ENCODE measurements around the gene TBC1D2.

The TBC1D2 gene

GRCh38 chr9:98159790-98160189 is 95.7 kb downstream of the TBC1D2 start:
- DNase-seq, result no peak

DNA sequence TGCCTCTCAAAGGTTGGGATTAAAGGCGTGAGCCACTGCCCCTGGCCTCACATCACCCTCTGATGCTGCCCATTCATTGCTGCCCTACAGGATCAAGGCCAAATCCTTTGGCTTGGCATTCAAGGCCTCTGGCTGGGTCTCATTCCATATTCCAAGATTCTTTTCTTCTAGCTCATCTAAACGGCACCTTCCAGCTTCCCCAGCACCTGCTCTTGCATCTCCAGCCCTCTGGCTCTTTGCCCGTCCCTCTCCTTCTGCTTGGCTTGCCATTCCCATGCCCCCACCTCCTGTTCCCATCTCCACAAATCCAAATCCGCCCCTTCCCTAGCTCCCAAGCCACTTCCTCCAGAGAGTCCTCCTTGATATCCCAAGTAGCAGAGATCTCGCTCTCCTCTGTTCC is 96.1 kb downstream of the TBC1D2 start:
- no peak for DNase-seq

DNA sequence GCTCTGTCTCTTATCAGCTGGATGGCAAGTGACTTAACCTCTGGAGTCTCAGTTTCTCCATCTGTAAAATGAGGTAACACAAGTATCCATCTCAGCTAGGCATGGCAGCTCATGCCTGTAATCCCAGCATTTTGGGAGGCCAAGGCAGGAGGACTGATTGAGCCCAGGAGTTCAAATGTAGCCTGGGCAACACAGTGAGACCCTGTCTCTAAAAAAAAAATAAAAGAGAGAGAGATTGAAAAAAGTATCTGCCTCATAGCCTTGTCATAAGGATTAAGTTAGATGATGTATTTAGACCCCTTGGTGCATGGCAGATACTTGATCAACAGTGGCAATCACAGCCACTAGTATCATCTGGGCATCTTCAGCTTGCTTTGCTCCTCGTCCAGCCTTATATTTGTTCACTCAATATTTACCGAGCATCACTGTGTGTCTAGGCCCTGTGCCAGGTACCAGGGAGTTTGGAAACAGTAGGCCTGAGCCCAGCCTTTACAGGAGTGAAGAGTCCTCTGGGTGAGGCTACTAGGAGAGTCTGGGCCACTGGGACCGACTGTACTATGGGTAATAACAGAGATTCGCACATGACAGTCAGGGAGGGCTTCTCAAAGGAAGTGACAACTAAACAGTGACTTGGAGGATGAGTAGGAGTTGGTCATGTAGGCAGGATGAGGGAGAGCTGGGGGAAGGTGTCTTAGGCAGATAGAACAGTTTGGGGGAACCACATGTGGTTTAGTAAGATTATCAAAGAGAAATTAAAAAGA is 97.2 kb downstream of the TBC1D2 start:
- DNase-seq, result peak in 1 of 3 experiments; percentile 30

GRCh38 chr9:98157372-98157771 is 98.1 kb downstream of the TBC1D2 start:
- DNase-seq, result no peak

GRCh38 chr9:98154678-98155077 is 100.8 kb downstream of the TBC1D2 start:
- DNase-seq, result no peak

DNA sequence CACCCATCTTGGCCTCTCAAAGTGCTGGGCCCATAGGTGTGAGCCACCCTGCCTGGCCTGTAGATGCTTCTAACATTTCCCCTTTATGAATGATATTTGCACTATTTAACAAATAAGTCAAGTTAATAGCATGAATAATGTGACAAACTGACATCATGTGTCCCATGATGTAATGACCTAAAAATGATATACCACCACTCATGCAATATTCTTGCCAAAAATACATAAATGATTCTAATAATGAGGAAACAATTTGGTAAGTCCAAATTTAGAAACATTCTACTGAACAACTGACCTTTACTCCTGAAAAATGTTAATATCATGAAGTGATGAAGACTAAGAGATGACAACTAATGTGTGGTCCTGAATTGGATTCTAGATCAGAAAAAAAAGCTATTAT is 102.9 kb downstream of the TBC1D2 start:
- no peak for DNase-seq

DNA sequence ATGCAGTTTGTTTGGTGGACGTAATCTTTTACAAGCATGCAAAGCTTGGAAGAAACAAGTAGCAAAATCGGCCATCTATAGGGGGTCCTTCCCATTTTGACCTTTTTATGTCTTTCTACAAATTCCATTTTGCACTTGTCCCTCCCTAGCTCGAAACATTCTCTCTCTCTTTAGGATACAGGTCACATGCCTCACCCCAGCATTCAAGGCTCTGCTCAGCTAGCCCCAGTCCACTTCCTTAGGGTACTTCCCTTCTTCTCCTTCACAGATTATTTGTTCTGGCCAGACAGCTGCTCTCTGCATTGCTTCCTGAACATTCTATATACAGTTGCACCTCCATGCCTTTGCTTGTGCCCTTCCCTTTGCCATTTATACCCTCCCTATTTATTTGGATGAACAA is 104.7 kb downstream of the TBC1D2 start:
- DNase-seq, result no peak

DNA sequence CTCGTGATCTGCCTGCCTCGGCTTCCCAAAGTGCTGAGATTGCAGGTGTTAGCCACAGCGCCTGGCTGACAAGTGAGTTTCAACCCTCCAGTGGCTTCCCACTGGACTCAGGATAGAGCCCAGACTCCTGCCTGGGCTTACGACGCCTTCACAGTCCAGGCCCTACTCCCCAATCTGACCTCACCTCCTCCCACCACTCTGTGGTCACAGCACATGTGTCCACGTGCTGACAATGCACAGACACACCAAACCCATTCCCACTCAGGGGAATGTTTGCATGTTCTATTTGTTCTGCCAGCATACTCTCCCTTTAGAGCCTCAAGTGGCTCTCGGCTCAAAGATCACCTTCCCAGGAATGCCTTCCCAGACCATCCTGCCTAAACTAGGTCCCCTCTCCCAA is 105.3 kb downstream of the TBC1D2 start:
- no peak for DNase-seq

GRCh38 chr9:98149422-98149821 is 106.0 kb downstream of the TBC1D2 start:
- no peak for DNase-seq
